NCI-H345 treated with DMSO at 0.1 percent for 48 hours (cell line): ENCODE measurements around the gene MS4A3.
"Not testable (repeated sequence)": the region's sequence is repeated elsewhere in the genome, so short reads cannot be mapped to it uniquely, and the experiment has no call there.

ENCODE experiments used
- DNase-seq: peaks from one replicate; lab custom pipeline; 2025; ENCODE audit not compliant: unreplicated experiment; lab: John Stamatoyannopoulos, UW

Gene MS4A3

DNA sequence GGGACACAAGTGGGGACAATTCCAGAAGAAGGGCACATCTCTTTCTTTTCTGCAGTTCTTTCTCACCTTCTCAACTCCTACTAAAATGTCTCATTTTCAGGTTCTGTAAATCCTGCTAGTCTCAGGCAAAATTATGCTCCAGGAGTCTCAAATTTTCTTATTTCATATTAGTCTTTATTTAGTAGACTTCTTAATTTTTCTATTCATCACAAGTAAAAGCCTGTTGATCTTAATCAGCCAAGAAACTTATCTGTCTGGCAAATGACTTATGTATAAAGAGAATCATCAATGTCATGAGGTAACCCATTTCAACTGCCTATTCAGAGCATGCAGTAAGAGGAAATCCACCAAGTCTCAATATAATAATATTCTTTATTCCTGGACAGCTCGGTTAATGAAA lies 31.9 kb downstream of the MS4A3 start, which contains the start of gene MS4A2:
Gene MS4A2, plus strand, starts transcription at position 301 of the 400 bp plus-strand sequence. CDS start 102 bp downstream, outside the sequence.
- no peak for DNase-seq

DNA sequence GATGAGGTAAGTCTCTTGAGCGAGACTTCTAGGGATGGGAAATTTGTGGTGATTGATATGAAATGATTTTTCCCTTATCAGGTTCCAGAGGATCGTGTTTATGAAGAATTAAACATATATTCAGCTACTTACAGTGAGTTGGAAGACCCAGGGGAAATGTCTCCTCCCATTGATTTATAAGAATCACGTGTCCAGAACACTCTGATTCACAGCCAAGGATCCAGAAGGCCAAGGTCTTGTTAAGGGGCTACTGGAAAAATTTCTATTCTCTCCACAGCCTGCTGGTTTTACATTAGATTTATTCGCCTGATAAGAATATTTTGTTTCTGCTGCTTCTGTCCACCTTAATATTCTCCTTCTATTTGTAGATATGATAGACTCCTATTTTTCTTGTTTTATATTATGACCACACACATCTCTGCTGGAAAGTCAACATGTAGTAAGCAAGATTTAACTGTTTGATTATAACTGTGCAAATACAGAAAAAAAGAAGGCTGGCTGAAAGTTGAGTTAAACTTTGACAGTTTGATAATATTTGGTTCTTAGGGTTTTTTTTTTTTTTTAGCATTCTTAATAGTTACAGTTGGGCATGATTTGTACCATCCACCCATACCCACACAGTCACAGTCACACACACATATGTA lies 39.1 kb downstream of the MS4A3 start:
- no peak for DNase-seq

DNA sequence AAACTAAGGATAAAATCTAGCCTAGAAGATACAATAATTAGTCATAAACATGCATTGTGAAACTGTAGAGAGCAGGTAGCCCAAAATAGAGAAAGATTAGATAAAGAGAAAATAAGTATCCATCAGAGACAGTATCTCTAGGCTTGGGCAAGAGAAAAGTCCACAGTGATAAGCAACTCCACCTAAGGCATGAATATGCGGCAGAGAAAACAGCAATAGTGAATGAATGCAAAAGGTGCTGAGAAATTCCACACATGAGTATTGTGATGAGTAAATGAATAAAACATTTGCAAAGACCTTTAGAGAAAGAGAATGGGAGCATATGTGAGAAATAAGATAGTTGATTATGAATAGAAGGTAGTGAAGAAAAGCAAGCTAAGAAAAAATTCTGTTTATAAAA lies 40.7 kb downstream of the MS4A3 start:
- no peak for DNase-seq

DNA sequence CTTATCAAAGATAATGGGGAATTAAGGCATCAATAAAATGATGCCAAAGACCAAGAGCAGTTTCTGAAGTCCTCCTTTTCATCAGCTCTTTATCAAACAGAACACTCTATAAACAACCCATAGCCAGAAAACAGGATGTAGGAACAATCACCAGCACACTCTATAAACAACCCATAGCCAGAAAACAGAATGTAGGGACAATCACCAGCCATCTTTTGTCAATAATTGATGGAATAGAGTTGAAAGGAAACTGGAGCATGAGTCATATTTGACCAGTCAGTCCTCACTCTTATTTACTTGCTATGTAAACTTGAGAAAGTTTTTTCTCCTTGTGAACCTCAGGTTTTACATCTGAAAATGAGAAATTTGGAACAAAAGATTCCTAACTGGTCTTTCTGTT lies 42.0 kb downstream of the MS4A3 start:
- no peak for DNase-seq

DNA sequence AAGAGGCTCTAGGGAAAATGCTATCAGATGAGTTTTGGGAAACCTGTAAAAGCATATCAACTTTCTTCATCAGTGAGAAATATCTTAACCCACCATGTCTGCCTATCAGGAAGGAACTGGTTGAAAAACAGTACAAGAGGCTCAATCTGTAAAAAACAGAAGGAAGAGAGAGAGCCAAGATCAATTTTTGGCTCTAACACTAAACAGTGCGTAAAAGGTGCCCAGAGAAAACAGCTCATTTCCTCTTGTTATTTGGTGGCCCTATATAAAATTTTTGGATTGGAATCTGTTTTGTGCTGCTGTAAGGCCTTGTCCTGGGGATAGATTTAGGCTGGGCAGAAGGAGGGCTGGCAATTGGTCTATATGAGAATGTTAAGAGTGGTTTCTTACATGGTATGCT lies 44.1 kb downstream of the MS4A3 start:
- no peak for DNase-seq

DNA sequence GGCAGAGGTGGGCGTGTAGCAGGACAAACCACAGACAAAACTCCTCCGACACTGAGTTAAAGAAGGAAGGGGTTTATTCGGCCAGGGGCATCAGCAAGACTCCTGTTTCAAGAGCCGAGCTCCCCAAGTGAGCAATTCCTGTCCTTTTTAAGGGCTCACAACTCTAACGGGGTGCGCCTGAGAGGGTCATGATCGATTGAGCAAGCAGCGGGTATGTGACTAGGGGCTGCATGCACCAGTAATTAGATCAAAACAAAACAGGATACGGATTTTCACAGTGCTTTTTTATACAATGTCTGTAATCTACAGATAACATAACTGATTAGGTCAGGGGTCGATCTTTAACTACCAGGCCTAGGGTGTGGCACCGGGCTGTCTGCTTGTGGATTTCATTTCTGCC lies 44.9 kb downstream of the MS4A3 start:
- DNase-seq, result not testable (repeated sequence)

DNA sequence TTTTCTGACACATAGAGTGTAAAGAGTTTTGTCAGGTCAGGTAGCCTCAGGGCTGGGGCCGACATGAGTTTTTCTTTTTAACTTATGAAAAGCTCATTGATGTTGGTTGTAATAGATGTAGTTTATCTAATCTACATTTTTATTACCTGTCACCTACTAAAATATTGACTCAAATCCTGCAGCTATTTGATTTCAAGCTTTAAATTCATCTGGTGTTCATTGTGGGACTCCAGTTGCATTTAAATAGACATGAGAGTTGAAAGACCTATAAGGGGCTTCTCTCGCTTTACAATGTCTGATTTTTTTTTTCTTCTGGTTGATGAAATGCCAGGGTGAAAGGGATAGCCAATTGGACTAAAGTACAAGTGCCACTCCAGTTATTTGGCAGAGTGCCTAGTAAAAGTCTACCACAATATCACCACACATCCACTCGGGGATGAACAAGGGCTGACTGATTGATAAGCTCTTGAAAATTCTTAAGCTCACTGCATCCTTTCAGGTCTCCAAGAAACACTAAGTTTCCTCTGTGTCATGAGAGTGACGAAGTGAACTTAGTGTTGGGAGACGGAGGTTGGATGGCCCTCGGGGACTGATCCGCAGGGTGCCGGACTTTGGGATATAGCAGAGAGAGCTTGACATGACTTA lies 48.1 kb downstream of the MS4A3 start:
- not testable (repeated sequence) for DNase-seq

DNA sequence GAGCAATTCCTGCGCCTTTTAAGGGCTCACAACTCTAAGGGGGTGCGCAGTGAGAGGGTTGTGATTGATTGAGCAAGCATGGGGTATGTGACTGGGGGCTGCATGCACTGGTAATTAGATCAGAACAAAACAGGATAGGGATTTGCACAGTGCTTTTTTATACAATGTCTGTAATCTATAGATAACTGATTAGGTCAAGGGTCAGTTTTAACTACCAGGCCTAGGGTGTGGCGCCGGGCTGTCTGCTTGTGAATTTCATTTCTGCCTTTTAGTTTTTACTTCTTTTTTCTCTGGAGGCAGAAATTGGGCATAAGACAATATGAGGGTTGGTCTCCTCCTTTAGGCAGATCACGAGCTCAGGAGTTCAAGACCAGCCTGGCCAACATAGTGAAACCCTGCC lies 52.2 kb downstream of the MS4A3 start:
- not testable (repeated sequence) for DNase-seq

DNA sequence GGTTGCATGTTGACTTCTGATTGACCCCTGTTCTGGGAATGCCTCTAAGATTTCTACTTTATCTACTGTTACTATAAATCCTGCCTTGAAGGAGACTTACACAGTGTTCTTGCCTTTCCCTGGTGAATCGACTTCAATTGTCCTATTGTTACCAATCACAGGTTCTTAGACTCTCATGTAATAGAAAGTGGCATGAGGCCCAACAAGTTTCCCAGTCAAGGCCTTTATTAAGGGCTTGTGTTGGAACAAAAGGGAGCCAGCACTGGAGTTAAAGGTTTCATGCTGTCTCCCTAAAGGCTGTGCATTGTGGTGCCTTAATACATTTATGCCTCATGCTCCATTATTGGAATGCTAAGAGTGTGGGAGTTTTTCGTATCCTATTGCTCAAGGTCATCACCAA lies 55.3 kb downstream of the MS4A3 start:
- no peak for DNase-seq

DNA sequence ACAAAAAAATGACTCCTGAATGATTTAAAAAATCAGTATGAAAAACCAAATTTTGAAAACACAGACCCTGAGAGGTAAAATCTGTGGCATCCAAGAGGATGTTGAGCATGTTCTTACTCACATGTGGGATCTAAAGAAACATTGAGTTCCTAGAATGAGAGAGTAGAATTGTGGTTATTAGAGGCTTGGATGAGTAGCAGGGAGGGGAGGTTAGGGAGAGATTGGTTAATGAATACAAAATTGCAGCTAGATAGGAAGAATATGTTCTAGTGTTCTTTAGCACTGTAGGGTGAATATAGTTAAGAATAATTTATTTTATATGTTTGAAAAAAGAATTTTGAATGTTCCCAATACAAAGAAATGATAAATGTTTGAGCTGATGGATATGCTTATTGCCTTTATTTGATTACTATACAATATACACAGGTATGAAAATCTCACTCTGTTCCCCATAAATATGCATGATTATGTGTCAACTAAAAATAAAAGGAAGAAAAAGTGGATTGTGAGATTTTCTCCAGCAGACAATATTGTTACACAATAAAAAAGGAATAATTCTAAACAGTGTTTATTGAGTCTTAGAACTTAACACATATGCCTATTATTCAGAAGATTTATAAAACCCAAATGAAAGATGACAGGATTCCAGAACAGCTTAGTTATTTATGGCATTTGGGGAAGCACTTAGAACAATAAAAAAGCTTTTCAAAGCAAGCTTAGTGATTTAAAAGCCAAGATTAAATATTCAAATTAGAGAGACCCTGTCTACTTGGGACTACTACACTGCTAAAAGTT lies 60.7 kb downstream of the MS4A3 start:
- no peak for DNase-seq

DNA sequence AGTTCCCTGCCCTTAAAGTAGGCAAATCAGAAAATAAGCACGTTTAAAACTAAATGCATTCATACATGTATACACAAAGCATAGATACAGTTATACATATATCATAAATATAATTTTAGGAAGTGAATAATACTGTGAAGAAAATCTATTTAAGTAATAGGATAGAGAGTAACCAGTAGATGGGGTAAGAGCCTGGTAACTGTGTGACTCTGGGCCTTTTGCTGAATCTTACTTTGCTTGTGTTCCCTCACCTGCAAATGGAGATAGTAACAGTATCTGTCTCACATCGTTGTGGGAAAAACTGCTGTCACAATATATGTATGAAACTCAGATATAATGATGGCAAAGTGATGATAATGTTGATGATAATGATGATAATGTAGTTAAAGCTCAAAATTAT lies 61.9 kb downstream of the MS4A3 start:
- no peak for DNase-seq

DNA sequence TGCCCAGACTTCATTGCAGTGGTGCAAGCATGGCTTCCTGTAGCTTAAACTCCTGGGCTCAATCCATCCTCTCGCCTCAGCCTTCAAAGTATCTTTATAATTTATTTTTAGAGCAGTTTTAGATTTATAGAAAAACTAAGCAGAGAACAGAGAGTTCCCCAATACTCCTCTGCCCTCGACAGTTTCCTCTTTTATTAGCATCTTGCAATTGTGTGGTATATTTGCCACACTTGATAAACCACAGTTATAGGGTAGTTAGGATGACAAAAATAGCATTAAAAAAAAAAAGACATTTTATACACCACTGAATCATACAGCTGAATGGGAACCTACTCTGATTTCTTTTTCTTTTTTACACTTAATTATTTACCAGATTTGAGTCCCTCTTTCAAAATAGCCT lies 63.2 kb downstream of the MS4A3 start:
- no peak for DNase-seq
